Endodermal cell (in vitro differentiated cells): ENCODE data around the gene KLHL40. TPM values are rescaled to one million over a fixed set of nuclear protein-coding genes. Genes with fewer than 3 reads are reported as not detected.
A peak's percentile ranks its signal among the peaks of the same experiment; 100 is the strongest.

Experiments
- DNase-seq: peaks from one replicate; pipeline ENCODE4 v3.0.0-alpha.2; 2017
- H3K27ac ChIP-seq: 2 replicates; pipeline ENCODE4 v1.5.1; 2013; ENCODE audit warnings: mild to moderate bottlenecking, low read depth, low read length, moderate library complexity
- H3K27me3 ChIP-seq: 2 replicates; pipeline ENCODE4 v1.6.1; 2013; ENCODE audit warnings: mild to moderate bottlenecking, low read length, moderate library complexity; ENCODE audit not compliant: insufficient read depth, control insufficient read depth, poor library complexity, severe bottlenecking
- H3K36me3 ChIP-seq: 2 replicates; pipeline ENCODE4 v1.7.0; 2013; ENCODE audit warnings: mild to moderate bottlenecking, low read length, moderate library complexity; ENCODE audit not compliant: control insufficient read depth, insufficient read depth
- H3K4me1 ChIP-seq: one replicate; pipeline ENCODE4 v1.7.0; 2013; ENCODE audit warnings: low read length; ENCODE audit not compliant: control insufficient read depth, insufficient read depth
- H3K4me3 ChIP-seq: 2 replicates; pipeline ENCODE4 v1.5.1; 2013; ENCODE audit warnings: mild to moderate bottlenecking, low read length, moderate library complexity
- H3K9ac ChIP-seq: 2 replicates; pipeline ENCODE4 v1.6.1; 2013; ENCODE audit warnings: mild to moderate bottlenecking, low read length, moderate library complexity; ENCODE audit not compliant: poor library complexity, severe bottlenecking; ENCODE audit errors: extremely low read depth
- H3K9me3 ChIP-seq: 2 replicates; pipeline ENCODE4 v1.6.1; 2013; ENCODE audit warnings: mild to moderate bottlenecking, low read length, moderate library complexity; ENCODE audit not compliant: control insufficient read depth
- H3K27ac Mint-ChIP-seq: 2 replicates; pipeline ENCODE4 v1.8.0; 2020; ENCODE audit warnings: mixed read lengths
- H3K27me3 Mint-ChIP-seq: 2 replicates; pipeline ENCODE4 v1.8.0; 2021; ENCODE audit warnings: mild to moderate bottlenecking, mixed read lengths; ENCODE audit not compliant: insufficient read depth
- H3K36me3 Mint-ChIP-seq: 2 replicates; pipeline ENCODE4 v1.8.0; 2020; ENCODE audit warnings: low read depth, mixed read lengths
- H3K4me1 Mint-ChIP-seq: 2 replicates; pipeline ENCODE4 v1.8.0; 2020; ENCODE audit warnings: mixed read lengths
- H3K4me3 Mint-ChIP-seq: 2 replicates; pipeline ENCODE4 v1.8.0; 2020; ENCODE audit warnings: mild to moderate bottlenecking, moderate library complexity, mixed read lengths
- H3K9me3 Mint-ChIP-seq: 2 replicates; pipeline ENCODE4 v1.8.0; 2020; ENCODE audit warnings: mild to moderate bottlenecking, mixed read lengths
- WGBS, 2 experiments: methylation state at CpG; one replicate each; pipeline versions ENCODE4 v1.1.5 to v1.1.7; 2013; ENCODE audit warnings: missing lambda C conversion rate in 2 of 2, mixed read lengths in 1 of 2; ENCODE audit not compliant: insufficient coverage in 1 of 2, insufficient read length in 1 of 2; 5-methylcytosine and 5-hydroxymethylcytosine counted together
- total RNA-seq, 2 donors: library from RNA; stranded (reverse); fragmentation: NEBNext Ultra II Directional in 1 of 2; extraction: Animal tissue kit (Norgen Biotek cat#: 25700) in 1 of 2; gene quantifications; 2 replicates in 1 of 2; 3 replicates in 1 of 2; pipeline ENCODE4 v1.2.1, GENCODE V29; 2021
- TF ChIP-seq, protein P1 (sequence below): fragments of 200-600 bp; sonication (generic); conservative IDR thresholded peaks from 2 replicates; pipeline ENCODE4 v1.5.0; 2021; ENCODE audit warnings: antibody characterized with exemption, mild to moderate bottlenecking

The KLHL40 gene
- total RNA-seq, 2 donors from 2014 or later: not detected

DNA sequence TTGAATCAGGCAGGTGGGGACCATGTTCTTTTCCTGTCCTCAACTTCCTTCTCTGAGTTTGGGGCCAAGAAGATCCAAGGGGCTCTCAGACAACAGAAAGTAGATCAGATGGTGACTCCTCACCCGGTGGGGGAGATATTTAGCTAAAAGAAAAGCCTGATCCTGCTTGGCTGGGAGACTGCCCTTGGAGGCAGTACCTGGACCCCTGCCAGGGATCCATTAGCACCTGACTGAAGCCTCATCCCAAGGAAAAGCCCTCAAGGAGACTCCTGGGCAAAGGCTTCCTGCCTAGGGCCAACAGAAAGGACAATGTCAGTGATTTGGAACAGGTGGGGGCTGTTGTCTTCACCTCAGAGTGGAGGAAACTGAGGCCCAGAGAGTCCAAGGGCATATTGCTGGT lies 50.7 kb downstream of the KLHL40 start:
- WGBS, 2 experiments: 23 to 40% methylated on average over 1 of the region's 1 CpG
- Histone ChIP-seq H3K27me3 (no peaks in the 10 kb centered on the region), H3K36me3 (no peaks in the 10 kb centered on the region), H3K27ac (no peak overlapping the region), H3K4me1 (peaks cover 10% of the 10 kb centered on the region), H3K9me3 (no peaks in the 10 kb centered on the region), H3K9ac (no peak overlapping the region), H3K4me3 (no peak overlapping the region)
- peaks cover 3% of the 10 kb centered on the region for H3K9me3 Mint-ChIP-seq
- DNase-seq: peak; percentile 90
- H3K36me3 Mint-ChIP-seq: no peaks in the 10 kb centered on the region
- TF ChIP-seq, protein P1, sequence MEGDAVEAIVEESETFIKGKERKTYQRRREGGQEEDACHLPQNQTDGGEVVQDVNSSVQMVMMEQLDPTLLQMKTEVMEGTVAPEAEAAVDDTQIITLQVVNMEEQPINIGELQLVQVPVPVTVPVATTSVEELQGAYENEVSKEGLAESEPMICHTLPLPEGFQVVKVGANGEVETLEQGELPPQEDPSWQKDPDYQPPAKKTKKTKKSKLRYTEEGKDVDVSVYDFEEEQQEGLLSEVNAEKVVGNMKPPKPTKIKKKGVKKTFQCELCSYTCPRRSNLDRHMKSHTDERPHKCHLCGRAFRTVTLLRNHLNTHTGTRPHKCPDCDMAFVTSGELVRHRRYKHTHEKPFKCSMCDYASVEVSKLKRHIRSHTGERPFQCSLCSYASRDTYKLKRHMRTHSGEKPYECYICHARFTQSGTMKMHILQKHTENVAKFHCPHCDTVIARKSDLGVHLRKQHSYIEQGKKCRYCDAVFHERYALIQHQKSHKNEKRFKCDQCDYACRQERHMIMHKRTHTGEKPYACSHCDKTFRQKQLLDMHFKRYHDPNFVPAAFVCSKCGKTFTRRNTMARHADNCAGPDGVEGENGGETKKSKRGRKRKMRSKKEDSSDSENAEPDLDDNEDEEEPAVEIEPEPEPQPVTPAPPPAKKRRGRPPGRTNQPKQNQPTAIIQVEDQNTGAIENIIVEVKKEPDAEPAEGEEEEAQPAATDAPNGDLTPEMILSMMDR: no peak
- peaks cover 39% of the 10 kb centered on the region for H3K4me1 Mint-ChIP-seq
- H3K27me3 Mint-ChIP-seq: no peaks in the 10 kb centered on the region
- H3K27ac Mint-ChIP-seq: peak overlapping the region; percentile 21
- H3K4me3 Mint-ChIP-seq: no peak overlapping the region

DNA sequence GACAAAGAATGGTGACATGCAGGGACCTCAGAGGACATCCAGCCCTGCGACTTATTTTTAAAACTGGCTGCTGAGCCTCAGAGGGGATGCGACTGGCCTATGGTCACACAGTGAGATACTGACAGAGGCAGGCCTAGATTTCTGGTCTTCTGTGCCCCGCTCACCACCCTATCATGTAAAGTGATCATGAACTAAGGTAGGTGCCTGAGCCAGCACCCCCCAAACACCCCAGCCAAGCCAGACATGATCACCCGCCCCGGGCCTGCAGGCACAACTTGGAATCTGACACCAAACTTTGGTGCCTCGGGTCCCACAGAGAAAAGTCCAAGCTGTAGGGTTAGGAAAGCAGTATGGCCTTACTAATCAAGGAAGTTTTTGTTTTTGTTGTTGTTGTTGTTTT lies 51.2 kb downstream of the KLHL40 start:
- no peak for DNase-seq
- no peak overlapping the region for H3K27ac ChIP-seq
- H3K27me3 ChIP-seq: no peaks in the 10 kb centered on the region
- no peak overlapping the region for H3K27ac Mint-ChIP-seq
- no peaks in the 10 kb centered on the region for H3K9me3 ChIP-seq
- H3K9ac ChIP-seq: no peak overlapping the region
- peaks cover 39% of the 10 kb centered on the region for H3K4me1 Mint-ChIP-seq
- H3K4me3 ChIP-seq: no peak overlapping the region
- no peaks in the 10 kb centered on the region for H3K36me3 Mint-ChIP-seq
- no peaks in the 10 kb centered on the region for H3K36me3 ChIP-seq
- H3K4me3 Mint-ChIP-seq: no peak overlapping the region
- no peaks in the 10 kb centered on the region for H3K27me3 Mint-ChIP-seq
- TF ChIP-seq, protein P1: no peak
- peaks cover 3% of the 10 kb centered on the region for H3K9me3 Mint-ChIP-seq
- peaks cover 10% of the 10 kb centered on the region for H3K4me1 ChIP-seq
- 90 to 92% methylated on average over 2 to 6 of the region's 6 CpGs for WGBS, 2 experiments

DNA sequence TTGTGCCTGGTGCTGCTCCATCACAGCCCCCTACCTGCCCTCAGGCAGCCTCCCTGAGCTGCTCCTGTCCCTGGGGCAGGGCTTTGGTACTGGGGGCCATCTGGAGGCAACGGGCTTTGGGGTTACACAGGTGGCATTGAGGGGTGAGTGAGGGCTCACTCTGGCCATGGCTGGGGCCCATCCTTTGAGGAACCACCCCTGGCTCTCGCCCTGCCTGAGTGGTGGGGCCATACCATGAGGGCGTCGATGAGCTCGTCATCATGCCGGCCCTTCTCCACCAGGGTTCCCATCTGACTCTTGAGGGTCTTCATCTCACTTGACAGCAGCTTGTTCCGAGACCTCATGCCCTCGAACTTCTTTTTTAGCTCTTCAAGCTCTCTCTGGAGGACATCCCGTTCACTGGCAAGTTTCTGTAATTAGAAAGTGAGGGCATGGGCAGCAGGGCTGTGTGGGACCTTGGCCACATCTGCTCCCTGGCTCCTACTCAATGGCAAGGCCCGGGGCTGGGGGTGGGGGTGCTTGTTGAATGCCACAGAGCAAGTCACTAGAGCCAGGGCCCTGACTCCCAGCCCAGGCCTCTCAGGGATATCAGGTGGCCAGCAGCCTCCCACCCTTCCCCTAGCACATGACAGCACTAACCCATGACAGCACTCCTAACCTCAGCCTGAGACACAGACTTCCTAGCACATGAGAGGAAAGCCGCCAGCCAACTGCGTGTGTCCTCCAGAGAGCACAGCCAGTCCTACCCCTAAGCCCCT lies 54.2 kb downstream of the KLHL40 start:
- peak; percentile 40 for DNase-seq
- H3K4me1 Mint-ChIP-seq: peaks cover 24% of the 10 kb centered on the region
- Histone ChIP-seq H3K4me3 (no peak overlapping the region), H3K27ac (no peak overlapping the region), H3K27me3 (no peaks in the 10 kb centered on the region), H3K9me3 (no peaks in the 10 kb centered on the region), H3K9ac (no peak overlapping the region), H3K4me1 (peaks cover 10% of the 10 kb centered on the region), H3K36me3 (no peaks in the 10 kb centered on the region)
- peaks cover 3% of the 10 kb centered on the region for H3K9me3 Mint-ChIP-seq
- WGBS, 2 experiments: 93 to 96% methylated on average over 8 to 12 of the region's 12 CpGs
- no peak overlapping the region for H3K27ac Mint-ChIP-seq
- no peaks in the 10 kb centered on the region for H3K36me3 Mint-ChIP-seq
- TF ChIP-seq, protein P1: no peak
- H3K27me3 Mint-ChIP-seq: no peaks in the 10 kb centered on the region
- no peak overlapping the region for H3K4me3 Mint-ChIP-seq
